Measurements from ENCODE around the gene KLHL29.

The KLHL29 gene

DNA sequence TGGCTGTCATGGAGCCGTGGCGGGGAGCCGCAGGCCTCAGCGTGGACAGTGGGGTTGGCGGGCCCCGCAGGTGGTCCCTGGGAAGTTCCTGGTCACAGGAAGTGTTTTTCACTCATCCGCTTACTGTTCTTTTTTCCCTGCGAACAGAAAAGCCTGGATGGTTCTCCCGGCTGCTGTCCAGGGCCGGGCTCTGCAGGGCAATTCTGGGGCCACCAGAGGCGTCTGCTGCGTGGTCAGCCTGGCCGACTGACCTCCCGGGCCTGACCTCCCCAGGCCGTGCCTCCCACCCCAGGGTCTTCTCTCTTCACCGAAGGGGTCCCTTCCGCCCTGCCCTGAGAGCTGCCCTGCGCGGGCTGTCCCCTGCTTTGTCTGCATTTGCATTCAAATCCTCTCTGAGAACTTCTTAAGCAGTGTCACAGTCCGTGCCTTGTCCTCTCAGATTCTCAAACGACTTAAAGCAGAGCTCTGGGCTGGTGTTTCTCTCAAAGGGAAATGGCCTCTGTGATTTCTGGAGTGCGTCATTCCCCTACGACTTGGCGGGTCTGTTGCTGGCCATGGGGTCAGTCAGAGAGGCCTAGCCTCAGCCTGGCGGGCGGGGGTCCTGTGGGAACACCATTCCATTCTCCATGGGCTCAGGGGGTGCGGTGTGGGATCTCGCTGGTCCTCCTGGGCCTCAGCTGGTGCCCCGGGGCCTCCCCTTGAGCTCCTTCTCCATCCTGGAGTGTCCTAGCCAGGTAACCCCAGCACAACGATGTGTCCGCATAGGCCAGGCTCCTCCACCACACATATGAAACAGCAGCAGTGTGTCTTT lies 38.3 kb downstream of the KLHL29 start:
- no peak for DNase-seq

DNA sequence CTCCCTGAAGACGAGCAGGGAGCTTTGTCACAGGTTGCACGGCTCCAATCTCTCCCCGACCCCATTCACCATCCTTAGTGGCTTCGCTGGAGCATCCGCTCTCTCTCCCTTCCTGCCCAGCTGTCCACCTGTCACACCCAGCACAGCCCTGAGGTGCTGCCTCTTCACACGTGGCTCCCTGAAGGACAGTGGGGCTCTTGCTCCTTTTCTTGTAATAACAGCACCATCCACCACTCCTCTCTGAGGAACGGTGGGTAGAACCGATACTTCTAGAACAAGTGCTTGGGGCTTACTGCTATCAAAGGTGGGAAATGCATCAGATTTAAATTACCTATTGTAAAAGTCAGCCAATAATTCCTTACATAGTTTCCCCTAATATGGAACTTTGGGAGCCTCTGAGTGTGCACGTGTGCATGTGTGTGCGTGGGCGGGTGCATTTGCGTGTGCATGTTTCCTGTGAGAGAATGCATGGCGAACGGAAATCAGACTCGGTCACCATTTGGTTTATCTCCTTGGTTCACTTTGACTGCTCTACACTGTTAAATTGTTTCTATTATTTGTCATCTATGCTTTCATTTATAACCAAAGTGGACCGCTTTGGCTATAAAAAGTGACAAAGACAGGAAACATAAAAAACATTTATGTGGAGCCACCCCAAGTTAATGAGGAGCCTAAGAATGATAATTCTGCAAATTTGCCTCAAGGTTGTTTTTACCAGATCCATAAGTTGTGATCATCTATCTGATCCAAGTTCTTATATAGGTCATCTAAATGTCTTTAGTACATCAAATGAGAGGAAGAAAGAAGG lies 39.1 kb downstream of the KLHL29 start:
- no peak for DNase-seq

DNA sequence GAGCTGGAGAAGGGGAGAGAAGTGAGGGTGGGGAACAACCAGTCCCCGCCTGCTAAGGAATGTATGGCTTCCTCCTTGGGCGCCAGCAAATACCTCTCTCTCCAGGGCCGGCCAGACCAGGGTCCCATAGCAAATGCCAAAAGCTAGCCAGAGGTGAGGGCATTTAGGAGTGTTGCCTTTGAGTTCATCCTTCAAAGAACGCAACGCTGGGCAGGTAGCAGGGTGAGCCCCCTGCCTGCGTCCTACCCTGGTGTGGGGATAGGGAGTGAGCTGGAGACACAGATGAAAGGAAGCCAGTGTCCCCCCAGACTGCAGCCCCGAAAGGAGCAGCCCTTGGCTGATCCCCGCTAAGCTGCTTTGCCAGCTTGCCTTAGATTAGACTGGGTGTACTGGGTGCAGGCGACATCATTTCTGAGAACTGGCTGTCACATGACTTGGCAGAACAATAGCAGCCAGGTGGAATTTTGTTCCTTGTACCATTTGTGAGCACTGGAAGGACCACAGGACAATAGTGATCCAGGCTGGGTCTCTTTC lies 40.4 kb downstream of the KLHL29 start:
- DNase-seq = no peak

DNA sequence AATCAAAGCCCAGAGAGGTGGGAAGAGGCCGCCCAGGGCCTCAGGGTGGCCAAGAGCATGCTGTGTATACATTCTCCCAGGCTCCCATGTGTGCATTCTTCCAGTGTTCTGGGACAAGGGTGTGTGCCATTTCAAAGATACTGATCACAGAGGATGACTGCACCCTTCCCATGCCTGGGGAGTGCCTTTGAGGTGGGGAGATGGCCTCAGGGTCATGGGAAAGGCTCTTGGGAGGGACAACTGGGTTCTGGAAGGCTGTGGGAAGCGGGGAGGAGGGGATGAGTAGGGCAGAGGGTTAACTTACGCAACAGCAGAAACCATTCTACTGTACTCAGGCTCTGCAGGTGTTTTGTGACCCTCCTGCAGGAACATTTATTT lies 40.9 kb downstream of the KLHL29 start:
- no peak for DNase-seq

DNA sequence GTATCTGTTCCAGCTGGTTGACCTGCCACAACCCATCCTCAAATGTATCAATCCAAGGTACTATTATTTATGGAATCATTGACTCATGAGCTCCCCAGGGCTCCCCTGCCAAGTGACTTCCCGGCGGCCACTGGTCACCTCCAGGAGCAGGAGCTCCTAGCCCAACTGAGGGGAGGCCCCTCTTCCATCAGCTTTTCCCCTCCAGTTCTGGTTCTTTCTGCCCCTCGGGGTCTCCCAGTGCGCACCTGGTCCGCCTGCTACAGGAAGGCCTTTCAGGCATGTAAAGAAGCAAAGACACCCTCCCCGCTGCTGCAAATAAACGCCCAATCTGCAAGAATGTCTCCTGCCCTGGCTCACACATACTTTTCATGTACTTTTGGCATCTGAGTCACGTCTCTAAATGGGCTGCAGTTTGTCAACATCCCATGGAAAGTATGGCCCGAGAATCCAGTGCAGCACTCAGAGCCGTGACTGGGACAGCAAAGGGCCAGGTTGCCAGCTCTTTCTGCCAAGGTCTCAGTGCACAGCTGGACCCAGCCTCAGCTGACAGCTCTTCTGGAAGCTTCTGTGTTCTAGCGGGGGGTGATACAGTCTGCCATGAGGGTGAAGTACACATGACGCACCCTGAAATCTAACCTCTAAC lies 41.4 kb downstream of the KLHL29 start:
- no peak for DNase-seq

DNA sequence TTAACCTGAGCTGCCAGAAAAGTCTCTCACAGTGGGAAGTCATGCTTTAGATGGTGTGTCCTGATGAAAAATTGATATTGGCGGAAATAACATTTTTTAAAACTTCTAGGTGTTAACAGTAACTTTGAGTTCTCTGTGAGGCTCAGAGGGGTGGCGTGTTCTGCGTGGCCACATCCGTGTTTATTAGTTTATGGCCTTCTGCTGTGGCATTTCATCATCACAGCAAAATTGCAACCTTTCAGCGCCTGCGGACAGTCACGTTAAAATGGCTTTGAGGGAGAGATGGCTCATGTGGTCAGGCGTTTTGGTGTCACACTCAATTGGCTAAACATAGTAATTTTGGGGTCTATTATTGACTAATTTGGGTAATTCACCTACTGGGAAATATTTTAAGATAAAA lies 42.4 kb downstream of the KLHL29 start:
- no peak for DNase-seq

DNA sequence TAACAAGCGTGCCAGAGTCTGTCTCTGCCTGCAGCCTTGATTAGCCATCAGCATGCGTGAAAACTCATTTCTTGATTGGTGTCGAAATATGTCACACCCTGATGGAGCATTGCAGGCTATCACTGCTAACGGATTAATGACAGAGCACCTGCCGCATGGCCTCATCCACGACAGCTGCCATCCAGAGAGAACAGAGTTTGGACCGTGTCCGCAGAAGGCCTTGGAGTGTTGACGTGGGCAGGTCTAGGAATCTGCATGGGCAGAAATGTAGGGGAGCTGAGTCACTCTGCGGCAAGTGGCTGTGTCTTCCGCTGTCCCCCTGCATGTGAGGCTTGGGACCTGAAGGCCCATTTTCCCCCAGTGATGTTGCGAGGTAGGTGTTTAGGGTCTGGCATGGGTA lies 43.0 kb downstream of the KLHL29 start:
- DNase-seq = peak in 1 of 2 experiments; percentile 11

DNA sequence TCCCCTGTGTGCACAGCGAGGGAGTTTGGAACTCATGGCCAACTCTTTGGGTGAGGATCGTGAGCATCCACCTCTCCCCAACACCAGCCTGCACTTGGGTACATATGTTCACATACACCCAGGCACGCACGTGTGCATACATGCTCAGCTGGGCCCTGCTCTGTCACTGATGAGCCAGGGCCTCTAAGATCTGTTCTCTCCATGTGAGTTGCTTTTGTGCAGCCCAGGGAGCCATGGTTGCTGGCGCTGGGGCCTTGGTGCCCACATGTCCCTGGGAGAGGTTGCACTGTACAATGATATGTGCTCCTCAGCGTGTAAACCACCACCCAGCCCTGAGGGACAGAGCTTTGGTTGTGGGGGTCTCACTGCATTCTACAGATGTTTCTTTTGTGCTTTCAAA lies 44.1 kb downstream of the KLHL29 start:
- DNase-seq = no peak

DNA sequence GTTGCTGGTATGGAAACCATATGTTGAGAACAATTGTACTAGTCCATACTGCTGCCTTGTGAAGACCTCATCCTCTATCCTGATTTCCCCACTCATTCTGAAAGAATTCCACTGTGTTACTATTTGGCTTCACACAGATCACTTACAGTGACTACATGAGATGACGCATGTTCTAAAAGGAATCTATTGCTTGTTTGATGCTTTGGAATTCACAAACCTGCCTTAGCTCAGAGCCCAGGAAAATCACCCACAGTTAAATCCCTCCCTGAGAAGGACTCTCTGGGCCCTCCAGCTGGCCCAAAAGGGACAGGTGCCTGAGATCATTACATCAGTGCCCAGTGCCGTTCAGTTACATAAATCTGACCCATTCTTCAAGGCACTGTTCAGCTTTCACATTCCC lies 45.3 kb downstream of the KLHL29 start:
- no peak for DNase-seq

DNA sequence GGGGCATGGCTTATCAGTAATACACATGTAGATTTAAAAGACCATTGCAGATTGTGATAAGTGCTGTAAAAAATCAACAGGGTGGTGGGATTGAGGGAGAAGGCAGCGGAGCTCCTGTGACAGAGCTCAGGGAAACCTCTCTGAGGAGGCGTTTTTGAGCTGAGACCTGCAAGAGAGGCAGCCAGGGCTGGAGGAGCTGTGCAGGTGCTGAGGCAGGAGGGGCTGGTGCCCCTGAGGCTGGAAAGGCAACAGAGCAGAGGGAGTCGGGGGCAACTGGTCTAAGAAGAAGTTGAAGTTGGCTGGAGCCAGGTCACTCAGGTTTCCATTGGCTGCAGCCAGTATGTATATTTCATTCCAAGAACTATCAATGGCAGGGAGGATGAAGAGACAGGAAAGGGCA lies 47.6 kb downstream of the KLHL29 start:
- DNase-seq = no peak

DNA sequence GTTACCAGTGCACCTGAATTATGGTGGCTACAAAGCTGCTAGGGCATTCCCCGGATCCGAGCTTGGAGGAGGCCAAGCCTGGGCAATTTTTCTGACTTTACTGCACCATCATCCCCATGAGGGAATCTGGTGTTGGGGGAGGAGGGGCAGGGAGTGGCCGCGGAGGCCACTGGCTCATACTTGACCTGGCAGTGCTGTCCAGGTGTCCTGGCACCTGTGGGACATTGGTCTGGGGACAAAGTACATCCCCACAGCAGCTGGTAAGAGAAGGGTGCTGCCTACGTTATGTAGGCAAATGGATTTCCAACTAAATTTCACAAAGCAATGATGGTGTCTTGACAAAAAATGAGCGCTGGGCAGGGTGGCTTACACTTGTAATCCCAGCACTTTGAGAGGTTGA lies 48.3 kb downstream of the KLHL29 start:
- DNase-seq = no peak

DNA sequence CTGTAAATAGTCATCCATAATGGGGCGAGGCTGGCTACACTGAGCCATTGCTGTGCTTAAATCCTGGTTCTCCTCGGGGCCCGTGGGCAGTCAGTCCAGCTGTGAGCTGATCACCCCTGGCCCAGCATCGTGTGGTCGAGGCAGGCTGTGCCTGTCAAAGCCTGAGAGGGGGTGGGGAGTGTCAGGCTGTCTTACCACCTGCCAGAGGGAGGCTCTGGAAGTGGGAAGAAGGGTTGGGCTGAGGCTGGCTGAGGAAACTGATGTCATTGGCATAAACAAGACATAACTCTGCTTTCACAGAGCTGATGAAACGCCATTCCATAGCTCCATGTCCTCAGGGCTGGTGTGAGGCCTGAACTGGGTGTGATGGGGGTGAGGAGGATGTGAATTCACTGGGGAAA lies 49.7 kb downstream of the KLHL29 start:
- no peak for DNase-seq

DNA sequence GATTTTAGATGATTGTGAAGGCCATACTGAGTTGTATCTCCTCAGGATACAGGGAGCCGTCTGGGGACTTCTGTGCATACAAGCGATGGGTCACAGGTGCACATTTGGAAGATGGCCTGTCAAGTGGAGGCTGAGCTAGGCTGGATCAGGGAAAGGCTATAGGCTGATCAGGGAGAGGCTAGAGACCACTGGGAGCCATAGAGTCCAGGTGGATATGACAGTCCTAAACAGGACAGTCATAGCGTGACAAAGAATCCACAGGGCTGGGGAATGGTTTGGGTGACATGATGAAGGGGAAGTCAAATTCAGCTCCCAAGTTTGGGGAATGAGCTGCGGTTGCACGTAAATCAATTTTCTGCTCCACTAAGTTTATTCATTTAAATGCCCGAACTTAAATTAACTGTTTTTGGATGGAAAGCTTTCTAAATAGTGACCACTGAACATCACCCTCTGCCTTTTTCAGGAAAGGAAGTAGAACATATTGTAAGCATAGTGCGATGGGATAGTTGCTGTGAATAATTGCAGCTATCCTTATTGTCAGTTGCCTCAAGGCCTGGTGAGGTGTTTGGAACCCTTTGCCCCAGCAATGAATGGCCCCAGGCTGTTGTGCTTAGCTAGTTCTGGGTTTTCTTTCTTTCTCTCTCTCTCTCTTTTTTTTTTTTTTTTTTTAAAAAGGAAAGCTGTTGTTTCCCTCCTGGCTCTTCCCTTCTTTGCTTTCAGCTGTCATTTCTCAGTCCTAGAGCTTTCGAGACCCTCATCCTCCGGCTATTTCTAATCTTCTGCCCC lies 50.5 kb downstream of the KLHL29 start:
- DNase-seq = no peak

DNA sequence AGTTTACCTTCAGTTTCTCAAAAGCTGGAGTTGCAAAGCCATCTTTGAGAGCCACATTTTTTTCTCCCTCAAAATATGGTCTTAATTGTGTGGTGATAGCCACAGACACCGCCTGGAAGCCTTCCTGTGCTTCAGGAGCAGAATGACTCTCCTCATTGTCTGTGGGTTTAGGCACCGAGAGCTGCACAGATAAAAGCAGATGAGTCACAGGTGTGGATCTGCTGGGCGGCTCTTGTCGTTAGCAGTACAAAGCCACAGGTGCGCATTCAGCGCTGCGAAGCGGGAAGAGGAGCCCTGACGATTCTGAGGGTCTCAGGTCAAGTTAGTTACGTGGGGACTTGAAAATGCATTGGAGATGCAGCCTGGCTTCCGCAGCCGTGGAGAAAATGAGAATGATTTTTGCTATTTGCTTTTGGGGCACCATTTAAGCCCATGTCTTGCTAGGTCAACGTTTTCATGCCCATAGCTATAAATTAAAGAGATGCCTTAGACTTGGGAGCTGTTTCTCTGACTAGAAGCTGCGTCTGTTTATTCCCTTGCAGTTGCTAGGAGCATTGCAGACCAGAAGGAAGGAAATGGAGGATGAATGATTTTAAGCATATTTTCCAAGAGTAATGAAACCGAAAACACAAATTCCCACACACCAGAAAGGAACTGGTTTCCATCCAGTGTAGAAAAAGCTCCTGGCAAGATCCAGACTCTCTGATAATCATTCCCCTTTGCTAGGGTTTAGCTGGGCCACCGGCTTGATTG lies 51.5 kb downstream of the KLHL29 start:
- DNase-seq = no peak

DNA sequence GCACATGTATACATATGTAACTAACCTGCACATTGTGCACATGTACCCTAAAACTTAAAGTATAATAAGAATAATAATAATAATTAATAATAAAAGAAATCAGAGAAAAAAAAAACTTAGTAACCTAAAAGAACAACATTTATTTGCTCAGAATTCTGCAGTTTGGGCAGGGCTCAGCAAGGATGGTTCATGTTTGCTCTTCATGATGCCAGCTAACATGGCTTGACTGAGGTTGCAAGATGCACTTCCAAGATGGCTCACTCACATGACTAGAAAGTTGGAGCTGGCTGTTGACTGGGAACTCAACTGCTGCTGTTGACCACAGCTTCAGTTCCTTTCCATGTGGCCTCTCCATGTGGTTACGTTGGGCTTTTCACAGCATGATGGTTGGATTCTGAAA lies 56.4 kb downstream of the KLHL29 start:
- DNase-seq = no peak

DNA sequence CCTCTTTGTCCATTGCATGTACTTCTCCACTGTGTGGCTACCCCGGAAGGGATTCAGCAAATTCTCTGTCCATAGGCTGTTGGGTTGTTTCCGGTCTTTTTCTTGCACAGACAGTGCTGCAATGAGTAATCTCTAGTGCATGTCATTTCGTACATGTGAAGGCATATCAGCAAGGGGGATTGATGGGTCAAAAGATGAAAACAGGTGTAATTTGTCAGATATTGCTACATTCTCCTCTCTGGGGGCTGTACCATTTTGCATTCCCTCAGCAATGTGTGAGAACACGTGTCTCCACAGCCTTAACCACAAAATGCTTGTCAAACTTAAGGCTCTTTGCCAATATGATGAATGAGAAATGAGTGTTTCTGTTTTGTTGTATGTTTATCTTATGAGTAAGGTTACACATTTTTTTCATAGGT lies 60.5 kb downstream of the KLHL29 start:
- no peak for DNase-seq

DNA sequence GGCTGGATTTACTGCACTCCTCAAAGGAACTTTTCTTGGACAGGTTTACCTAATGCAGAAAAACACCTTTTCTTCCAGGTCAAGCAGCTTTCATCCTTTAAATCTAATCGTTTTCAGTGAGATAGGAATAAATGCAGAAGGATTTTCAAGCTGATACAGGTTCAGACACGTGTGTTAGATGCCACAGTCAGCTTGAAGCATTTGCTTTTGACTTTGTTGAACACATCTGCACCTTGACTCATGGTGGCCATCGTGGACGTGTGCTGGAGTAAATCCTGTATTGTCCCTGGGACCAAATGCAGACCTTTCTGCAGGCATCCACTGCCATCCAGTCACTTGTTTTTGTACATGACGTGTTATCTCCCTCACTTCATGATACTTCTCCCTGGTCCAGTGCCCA lies 61.9 kb downstream of the KLHL29 start:
- no peak for DNase-seq

DNA sequence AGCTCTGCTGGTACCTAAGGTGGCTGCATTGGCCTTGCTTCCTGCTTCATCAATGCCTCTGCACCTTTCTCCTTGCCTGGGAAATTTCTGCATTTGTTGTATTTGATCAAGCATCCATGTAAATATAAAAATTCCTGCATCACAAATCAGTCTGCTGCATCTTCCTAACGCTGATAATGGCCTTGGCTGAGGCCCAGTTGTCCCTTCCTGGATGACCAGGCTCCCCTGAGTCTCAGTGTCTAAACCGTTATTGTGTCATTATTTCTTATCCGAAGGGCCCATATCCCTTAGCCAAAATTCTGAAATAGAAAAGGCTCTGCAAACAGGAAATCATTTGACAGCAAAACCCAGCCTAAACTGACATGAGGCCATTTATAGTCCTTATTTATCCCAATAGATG lies 62.4 kb downstream of the KLHL29 start:
- DNase-seq = no peak

DNA sequence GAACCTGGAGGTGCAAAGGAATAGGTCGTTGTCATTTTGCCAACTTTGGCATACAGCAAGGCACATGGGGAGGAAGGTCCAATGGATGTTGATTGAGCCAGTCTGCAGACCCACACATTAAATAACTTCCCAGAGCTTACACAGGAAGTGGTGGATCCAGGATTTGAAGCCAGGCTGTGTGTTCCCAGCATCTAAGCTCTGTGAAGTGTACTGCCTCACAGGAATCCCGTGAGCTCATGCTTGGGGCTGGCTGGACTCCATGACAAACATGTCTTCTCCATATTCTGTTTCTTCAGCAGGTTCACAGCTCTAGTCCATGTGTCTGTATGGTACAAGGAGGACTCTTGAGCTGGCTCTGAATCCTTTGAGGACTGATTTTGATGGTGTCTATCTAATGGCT lies 63.9 kb downstream of the KLHL29 start:
- DNase-seq = no peak

DNA sequence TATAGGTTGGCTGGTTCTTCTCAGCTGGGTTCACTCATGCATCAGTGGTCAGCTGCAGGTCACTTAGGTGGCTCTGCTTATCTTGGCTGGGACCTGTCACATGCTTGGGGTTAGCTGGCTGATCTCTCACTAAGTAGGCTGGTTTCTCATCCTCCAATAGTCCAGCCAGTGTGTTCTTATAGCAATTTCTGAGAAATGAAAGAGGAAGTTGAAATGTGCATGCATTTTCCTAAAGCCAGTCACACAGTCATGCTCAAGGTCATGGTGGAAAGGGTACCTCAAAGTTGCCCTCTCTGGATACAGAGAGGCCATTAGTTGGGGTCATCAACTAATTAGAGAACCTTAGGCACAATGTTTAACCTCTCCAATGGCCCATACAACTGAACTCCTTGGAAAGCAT lies 64.4 kb downstream of the KLHL29 start:
- no peak for DNase-seq

DNA sequence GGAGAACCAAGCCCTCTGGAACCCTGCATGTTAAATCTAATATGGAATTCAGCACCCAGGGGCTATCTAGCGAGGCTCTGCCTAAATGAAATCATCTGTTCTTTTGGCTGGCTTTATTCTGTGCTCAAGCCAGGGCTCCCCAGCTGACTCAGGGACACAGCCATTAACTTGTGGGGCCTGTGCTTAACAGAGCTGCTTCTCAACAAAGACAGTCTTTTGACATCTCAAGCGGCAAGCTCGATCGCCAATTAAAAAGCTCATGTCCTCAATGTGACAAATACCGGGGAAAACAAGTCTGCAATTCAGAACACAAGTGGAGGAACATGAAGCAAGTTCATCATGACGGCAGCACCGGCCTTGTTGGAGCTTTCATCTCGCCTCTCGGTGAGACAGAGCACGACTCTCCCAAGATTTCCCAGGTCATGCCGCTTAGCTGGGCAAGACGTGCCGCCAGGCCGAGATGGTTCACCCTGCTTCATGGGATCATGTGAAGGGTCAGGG lies 64.9 kb downstream of the KLHL29 start:
- no peak for DNase-seq

DNA sequence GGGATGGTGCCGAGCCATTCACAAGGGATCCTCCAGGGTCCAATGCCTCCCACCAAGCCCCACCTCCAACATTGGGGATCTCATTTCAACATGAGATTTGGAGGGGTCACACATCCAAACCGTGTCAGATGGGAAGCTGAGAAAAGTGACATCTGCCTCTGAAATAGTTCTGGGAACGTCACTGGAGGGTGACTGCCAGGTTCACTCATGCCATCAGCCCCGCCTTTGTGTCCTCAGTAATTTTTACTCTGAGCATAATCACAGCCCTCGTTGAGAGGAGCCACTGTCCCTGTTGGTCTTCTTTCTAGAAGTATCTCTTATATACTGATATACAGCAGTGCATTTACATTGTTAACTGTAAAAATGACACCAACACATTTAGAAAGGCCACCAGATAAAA lies 67.4 kb downstream of the KLHL29 start:
- DNase-seq = no peak

All from NCI-H2081 (cell line).